Measurements from ENCODE around the gene SPIRE1.
A peak's percentile ranks its signal among the peaks of the same experiment; 100 is the strongest.

SPIRE1 gene

DNA sequence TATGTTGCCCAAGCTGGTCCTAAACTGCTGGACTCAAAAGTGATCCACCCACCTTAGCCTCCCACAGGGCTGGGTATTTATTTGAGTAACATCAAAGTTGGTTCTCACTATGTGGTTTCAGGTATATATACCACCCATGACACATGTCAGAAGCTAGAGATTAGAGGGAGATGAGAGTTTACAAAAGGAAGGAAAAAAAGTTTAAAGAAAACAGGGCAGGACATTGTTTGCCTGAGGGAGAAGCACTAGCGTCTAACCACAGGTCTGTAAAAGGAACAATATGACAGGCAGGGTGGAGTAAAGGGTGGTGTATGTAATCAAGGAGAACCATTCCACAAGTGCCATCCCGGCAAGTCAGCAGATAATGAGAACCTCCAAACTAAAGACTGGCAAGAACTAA is 36.1 kb upstream of the SPIRE1 start:
- H3K27ac ChIP-seq = no peak overlapping the region

GRCh38 chr18:12692206-12692605 is 34.3 kb upstream of the SPIRE1 start:
- TF ChIP-seq ZFX (IDR thresholded peaks at IDR 0.05) = no peak
- TF ChIP-seq, protein P1, sequence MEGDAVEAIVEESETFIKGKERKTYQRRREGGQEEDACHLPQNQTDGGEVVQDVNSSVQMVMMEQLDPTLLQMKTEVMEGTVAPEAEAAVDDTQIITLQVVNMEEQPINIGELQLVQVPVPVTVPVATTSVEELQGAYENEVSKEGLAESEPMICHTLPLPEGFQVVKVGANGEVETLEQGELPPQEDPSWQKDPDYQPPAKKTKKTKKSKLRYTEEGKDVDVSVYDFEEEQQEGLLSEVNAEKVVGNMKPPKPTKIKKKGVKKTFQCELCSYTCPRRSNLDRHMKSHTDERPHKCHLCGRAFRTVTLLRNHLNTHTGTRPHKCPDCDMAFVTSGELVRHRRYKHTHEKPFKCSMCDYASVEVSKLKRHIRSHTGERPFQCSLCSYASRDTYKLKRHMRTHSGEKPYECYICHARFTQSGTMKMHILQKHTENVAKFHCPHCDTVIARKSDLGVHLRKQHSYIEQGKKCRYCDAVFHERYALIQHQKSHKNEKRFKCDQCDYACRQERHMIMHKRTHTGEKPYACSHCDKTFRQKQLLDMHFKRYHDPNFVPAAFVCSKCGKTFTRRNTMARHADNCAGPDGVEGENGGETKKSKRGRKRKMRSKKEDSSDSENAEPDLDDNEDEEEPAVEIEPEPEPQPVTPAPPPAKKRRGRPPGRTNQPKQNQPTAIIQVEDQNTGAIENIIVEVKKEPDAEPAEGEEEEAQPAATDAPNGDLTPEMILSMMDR (conservative IDR thresholded peaks at IDR 0.05) = no peak
- no peak overlapping the region for H3K27ac ChIP-seq

More for the DNA sequence above, 36.1 kb upstream of the SPIRE1 start:
- TF ChIP-seq, protein P1 (conservative IDR thresholded peaks at IDR 0.05) = no peak
- TF ChIP-seq ZFX (IDR thresholded peaks at IDR 0.05) = no peak

DNA sequence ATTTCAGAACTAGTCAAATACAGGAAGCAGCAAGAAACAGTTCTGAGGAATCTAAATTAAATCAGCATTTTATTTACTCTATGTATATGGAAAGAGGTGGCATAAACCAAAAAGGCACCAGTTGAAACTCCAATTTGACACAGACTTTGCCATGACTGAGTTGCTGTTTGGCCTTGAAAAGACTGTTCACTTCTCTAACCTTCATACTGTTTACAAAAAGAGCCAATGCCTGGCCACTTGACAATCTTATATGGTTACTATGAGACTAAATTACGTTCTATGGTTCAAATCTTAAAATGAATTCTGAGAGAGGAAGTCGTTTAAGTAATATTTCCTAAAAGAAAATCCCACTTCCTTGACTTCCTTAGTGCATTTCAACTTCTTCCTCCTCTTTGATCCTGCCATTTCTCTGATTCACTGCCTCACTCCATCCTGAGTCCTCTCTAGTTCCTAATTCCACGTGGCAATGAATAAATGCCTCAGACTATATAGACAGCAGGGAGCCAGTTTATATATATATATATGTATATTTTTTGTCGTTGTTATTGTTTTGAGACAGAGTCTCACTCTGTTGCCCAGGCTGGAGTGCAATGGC is 31.4 kb upstream of the SPIRE1 start:
- H3K27ac ChIP-seq = no peak overlapping the region
- TF ChIP-seq, protein P1 (conservative IDR thresholded peaks at IDR 0.05) = no peak
- TF ChIP-seq ZFX (IDR thresholded peaks at IDR 0.05) = no peak

GRCh38 chr18:12686100-12686499 is 28.2 kb upstream of the SPIRE1 start:
- no peak for TF ChIP-seq ZFX (IDR thresholded peaks at IDR 0.05)
- TF ChIP-seq, protein P1 (conservative IDR thresholded peaks at IDR 0.05) = no peak; the same call in 1 of the 2 replicates

DNA sequence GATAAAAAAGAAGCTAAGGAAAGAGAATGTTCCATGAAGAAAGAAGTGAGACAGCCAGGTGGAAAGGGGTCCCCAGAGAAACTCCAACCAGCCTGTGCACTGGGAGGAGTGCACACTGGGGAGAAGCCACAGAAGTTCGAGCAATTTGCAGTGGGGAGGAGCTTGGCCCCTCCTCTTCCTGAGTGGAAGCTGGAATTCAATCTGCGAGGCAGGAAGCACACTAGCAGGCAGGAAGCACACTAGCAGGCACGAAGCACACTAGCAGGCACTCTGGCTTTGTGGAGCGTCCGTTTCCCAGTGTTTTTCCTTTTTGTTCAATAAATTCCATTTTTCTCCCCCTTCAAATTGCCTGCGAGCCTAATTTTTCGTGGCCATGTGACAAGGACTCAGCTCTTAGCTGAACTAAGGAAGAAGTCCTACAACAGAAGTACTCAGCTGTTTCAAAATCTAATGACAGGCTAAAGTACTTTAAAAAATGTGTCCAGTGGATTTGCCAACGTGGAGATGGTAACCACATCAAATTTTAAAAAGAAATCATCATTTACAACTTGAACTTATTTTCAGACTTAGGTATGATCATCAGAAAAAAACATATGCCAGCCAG is 21.4 kb upstream of the SPIRE1 start:
- no peak overlapping the region for H3K27ac ChIP-seq
- TF ChIP-seq ZFX (IDR thresholded peaks at IDR 0.05) = no peak
- TF ChIP-seq, protein P1 (conservative IDR thresholded peaks at IDR 0.05) = no peak

More at GRCh38 chr18:12686100-12686499, 28.2 kb upstream of the SPIRE1 start:
- H3K27ac ChIP-seq = no peak overlapping the region

DNA sequence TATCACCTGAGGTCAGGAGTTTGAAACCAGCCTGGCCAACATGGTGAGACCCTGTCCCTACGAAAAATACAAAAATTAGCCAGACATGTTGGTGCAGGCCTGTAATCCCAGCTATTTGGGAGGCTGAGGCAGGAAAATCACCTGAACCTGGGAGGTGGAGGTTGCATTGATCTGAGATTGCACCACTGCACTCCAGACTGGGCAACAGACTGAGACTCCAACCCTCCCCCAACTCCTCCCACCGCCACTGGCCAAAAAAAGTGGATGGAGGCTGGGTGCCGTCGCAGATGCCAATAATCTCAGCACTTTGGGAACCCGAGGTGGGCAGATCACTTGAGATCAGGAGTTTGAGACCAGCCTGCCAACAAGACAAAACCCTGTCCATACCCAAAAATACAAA is 10.1 kb upstream of the SPIRE1 start:
- no peak overlapping the region for H3K27ac ChIP-seq
- no peak for TF ChIP-seq ZFX (IDR thresholded peaks at IDR 0.05)
- TF ChIP-seq, protein P1 (conservative IDR thresholded peaks at IDR 0.05) = no peak

DNA sequence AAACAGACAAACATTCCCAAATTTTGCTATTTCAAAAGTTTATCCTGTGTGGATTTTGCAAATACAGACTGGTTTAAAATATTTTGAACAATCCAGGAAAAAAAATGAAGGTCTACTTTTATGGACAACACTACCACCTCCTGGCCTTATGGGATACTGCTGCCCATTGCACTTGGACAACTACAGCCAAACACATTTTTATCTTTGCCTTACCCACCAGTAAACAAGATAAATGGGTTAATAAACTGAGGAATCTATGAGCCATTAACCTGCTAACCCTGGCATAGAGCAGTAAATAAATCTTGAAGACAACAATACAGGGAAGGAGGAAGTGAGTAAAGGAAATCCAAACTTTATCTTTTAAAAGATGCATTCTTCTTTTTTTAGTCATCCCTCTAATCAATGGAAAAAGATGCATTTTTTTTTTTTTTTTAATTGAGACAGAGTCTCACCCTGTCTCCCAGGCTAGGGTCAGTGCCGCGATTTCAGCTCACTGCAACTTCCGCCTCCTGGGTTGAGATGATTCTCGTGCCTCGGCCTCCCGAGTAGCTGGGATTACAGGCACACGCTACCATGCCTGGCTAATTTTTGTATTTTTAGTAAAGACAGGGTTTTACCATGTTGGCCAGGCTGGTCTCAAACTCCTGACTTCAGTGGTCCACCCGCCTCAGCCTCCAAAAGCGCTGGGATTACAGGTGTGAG is 2.1 kb upstream of the SPIRE1 start:
- TF ChIP-seq, protein P1 (conservative IDR thresholded peaks at IDR 0.05) = peak; percentile 94
- TF ChIP-seq ZFX (IDR thresholded peaks at IDR 0.05) = no peak

More for the DNA sequence above, 2.1 kb upstream of the SPIRE1 start:
- no peak overlapping the region for H3K27ac ChIP-seq

Measured in C4-2B (cell line).